T-helper 9 cell (primary cell): Measurements from ENCODE around the gene SBNO2.
"Not testable (repeated sequence)": the region's sequence is repeated elsewhere in the genome, so short reads cannot be mapped to it uniquely, and the experiment has no call there.

Source experiments
- DNase-seq: peaks from one replicate; pipeline ENCODE4 v3.0.0-alpha.2; 2020

Gene SBNO2

DNA sequence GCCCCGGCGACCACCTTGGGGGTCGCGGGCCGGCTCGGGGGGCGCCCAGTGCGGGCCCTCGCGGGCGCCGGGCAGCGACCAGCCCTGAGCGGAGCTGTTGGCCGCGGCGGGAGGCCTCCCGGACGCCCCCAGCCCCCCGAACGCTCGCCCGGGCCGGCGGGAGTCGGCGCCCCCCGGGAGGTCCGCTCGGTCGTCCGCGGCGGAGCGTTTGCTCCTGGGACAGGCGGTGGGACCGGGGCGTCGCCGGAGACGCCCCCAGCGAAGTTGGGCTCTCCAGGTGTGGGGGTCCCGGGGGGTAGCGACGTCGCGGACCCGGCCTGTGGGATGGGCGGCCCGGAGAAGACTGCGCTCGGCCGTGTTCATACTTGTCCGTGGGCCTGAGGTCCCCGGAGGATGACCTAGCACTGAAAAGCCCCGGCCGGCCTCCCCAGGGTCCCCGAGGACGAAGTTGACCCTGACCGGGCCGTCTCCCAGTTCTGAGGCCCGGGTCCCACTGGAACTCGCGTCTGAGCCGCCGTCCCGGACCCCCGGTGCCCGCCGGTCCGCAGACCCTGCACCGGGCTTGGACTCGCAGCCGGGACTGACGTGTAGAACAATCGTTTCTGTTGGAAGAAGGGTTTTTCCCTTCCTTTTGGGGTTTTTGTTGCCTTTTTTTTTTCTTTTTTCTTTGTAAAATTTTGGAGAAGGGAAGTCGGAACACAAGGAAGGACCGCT, 32.2 kb upstream of the SBNO2 start:
- DNase-seq = no peak

GRCh38 chr19:1205114-1206099, 31.3 kb upstream of the SBNO2 start, which contains the start of gene STK11:
Gene STK11 (plus strand): TSS chr19:1205778. CDS start chr19:1206914, 1,136 bp downstream.
- DNase-seq = peak; percentile 98

GRCh38 chr19:1200614-1201013, 26.5 kb upstream of the SBNO2 start:
- not testable (repeated sequence) for DNase-seq

GRCh38 chr19:1199531-1199930, 25.5 kb upstream of the SBNO2 start:
- no peak for DNase-seq

GRCh38 chr19:1189419-1189818, 15.4 kb upstream of the SBNO2 start:
- DNase-seq = no peak

GRCh38 chr19:1183543-1184172, 9.6 kb upstream of the SBNO2 start:
- no peak for DNase-seq

- no peak for DNase-seq
Measured at GRCh38 chr19:1182727-1183126, 8.7 kb upstream of the SBNO2 start.

GRCh38 chr19:1182068-1182467, 8.0 kb upstream of the SBNO2 start:
- DNase-seq = no peak

- DNase-seq = no peak
Measured at GRCh38 chr19:1181606-1182005, 7.5 kb upstream of the SBNO2 start.

DNA sequence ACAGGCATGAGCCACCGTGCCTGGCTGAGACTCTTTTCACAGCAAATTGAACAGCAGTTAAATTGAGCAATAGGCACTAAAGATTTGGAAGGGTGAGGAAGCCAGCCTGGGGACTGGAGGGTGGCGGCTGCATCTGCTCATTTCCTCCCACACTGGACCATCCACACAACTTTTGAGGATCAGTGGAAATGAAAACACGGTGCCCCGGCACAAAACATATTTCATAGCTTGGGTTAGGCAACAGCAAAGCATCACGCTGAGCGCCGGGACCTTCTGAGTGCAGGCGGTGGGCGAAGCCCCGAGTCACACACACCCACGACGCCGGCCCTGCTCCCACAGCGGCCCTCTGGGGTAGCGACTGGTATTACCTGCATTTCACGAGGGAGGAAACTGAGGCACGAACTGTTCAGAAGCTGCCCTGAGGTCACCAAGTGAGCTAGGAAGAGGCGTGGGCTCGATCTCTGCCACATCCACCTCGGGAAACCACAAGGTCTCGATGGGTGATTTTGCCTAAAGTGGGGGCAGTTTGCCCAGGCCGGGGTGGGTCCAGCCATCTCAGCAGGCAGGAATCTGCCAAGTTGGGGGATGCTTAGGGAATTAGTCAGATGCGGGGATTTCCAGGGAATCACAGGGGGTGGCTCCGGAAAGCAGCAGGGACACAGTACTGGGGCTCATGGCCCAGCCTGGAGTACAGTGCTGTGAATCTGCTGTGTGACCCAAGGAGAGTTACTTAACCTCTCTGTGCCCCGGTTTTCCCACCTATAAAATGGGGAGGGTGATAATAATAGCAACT, 3.5 kb upstream of the SBNO2 start:
- no peak for DNase-seq

GRCh38 chr19:1173159-1173844, 766 bp downstream of the SBNO2 start:
- no peak for DNase-seq

GRCh38 chr19:1172353-1173158, 1.5 kb downstream of the SBNO2 start:
- DNase-seq = no peak

DNA sequence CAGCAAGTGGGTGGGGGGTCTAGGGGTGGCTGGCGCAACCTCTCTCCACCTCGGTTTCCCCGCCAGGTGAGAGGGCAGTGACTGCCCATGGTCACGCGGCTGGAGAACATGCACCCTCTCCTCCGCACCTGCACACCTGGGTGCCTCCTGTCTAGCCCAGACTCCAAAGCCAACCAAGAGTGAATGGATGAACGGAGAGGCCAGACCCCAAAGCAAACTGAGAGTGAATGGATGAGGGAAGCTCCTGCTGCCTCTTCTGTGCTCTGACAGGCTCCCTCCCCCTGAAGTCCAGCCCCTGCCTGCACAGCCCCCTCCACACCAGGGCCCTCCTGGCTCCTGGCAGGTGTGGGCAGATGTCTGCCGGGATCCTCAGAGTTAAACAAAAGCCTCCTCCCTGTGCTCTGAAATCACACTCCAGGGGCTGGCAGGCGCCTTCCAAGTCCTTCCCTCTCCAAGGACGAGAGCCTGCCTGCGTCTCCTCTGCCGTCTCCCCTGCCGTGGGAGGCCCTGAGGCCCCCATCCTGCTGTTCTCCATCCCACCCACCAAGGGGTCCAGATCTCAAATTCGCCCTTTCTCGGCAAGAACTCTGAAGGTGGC, 2.2 kb downstream of the SBNO2 start:
- DNase-seq = no peak

DNA sequence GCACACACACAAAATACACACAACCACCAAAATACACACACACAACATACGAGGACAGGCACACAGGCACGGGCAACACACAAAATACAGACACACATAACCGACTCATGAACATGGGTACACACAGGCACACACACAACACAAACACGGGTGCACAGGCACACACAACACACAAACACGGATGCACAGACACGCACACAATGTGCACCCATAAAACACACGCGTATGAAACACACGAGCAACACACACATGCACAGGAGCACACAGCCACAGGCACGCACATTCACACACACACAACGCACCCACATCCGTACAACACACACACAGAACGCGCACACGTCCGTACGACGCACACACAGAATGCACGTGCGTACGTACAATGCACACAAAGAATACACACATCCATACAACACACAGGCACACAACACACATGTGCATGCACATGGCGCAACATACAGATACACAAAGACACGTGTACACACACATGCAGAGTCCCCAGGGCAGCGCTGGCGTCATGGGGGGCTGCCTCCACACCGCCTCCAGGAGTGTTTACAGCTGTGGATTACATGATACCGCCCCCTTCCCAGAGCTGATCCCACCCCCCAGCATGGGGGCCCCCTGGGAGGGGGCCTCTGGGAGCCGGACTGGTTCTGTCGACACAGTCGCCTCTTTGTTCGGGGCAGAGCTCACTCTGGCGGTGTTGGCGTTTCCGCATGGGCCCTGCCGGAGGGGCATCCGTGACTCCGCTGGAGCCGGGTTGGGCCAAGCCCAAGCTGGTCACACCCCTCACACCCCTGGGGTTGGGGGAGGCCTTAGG, 2.9 kb downstream of the SBNO2 start:
- DNase-seq = no peak

DNA sequence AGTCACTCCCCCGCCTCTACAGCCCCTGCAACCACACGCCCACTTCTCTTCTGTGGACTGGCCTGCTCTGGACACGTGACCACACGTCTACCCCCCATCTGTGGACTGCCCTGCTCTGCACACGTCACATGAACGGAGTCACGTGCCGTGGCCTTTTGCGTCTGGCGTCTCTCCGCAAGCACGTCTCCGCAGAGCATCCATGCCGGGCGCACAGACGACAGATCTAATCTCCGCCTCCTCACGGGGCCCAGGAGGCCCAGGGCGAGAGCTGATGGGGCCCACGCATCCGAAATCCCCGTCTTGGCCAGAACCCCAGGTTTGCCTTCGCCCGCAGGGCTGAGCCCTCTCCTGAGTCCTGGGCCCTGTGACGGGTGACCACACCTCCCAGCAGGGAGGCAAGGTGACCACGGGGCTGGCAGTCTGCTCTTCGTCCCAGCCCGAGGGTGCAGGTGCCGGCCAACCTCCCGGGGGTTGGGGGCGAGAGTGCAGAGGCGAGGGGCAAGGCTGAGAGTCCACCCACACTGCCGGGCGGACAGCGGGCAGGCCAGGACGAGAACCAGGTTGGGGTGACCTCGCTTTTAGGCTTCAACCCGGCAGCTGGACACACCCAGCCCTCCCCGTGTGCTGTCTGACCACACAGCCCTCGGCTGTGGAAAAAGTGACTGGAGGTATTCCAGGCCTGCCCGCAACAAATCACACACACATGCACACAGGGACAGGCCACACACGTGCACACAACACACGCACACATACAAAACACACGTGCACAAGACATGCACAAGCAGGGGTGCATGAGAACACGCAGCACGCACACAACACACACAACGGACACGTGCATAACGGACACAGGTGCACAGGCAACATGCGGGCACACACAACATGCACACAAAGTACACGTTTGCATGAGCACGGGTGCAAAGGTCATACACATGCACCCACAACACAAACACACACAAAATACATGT, 3.9 kb downstream of the SBNO2 start:
- no peak for DNase-seq

GRCh38 chr19:1169411-1169791, 4.7 kb downstream of the SBNO2 start:
- DNase-seq = no peak

DNA sequence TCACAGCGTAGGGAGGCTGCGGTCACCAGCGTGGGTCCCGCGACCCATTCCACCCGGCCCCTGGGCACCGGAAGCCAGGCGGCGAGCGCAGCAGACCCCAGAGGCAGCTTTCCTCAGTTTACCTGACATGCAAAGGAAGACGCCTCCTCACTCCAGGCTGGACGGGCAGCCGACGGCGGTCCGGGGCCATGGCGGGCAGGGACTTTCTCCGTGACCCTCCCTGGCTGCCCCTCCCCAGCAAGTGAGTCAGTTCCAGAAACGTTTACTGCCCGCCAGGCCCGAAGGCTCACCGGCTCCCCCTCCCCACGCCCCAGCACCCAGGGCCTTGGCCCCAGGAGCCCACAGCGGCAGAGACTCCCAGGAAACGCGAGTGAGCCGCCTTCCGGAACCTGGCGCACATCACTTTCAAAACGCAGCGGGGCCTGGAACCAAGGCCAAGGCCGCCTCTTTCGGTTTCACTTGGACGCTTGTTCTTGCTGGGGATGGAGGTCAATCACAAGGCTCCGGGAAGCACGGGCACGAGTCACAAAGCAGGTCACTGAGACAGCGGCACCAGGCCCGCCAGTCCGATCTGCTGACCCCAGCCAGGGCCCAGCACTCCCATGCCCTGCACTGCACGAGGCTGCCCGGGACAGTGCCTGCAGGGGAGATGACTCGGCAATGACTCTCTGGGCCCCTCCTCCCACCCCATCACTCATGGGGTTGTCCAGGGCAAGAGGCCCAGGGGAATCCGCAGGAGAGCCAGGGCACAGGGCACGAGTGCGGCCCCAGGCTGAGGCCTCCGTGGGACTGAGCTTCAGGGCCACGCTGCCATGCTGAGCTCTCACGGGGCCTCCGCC, 5.3 kb downstream of the SBNO2 start:
- DNase-seq = no peak
